SK-N-SH (cell line): ENCODE data around the gene RASSF3. TPM values are rescaled to one million over a fixed set of nuclear protein-coding genes. Genes with fewer than 3 reads are reported as not detected.
A peak's percentile ranks its signal among the peaks of the same experiment; 100 is the strongest.

ENCODE experiments used
- CTCF ChIA-PET: fragments of 300-600, 350-600 bp; formaldehyde crosslinking; extraction: SDS; loops from one replicate; lab custom pipeline; 2021; lab: Yijun Ruan, JAX
- POLR2A ChIA-PET: fragments of 350-600 bp; sonication (Branson Sonifier 250); formaldehyde crosslinking; extraction: SDS; loops from one replicate; lab custom pipeline; 2020; ENCODE audit warnings: antibody characterized with exemption, inconsistent platforms; lab: Yijun Ruan, JAX
- DNase-seq: peaks from one replicate; pipeline ENCODE4 v3.0.0; 2012
- H2AFZ ChIP-seq: fragments of 200-600 bp; sonication (generic); 2 replicates; pipeline ENCODE4 v1.8.1; 2016; ENCODE audit warnings: antibody characterized with exemption, mild to moderate bottlenecking, low read depth
- H3F3A ChIP-seq: fragments of 200-600 bp; sonication (generic); replicated peaks from 2 replicates; pipeline ENCODE3; 2016; ENCODE audit warnings: antibody characterized with exemption, mild to moderate bottlenecking; ENCODE audit not compliant: insufficient read depth
- H3K27ac ChIP-seq, 2 experiments: fragments of 200-500 bp in 1 of 2; fragments of 200-600 bp in 1 of 2; sonication (Bioruptor generic) in 1 of 2; sonication (generic), shearing (Covaris generic) in 1 of 2; 2 replicates each; pipeline versions ENCODE4 v1.5.1 to v1.6.1; 2014 to 2016; ENCODE audit warnings: low read depth in 2 of 2, inconsistent platforms in 1 of 2, low read length in 1 of 2, mild to moderate bottlenecking in 1 of 2, mixed read lengths in 1 of 2
- H3K27me3 ChIP-seq: fragments of 200-600 bp; sonication (generic), shearing (Covaris generic); 2 replicates; pipeline ENCODE4 v1.6.1; 2016; ENCODE audit warnings: mixed run types; ENCODE audit not compliant: insufficient read depth
- H3K36me3 ChIP-seq, 2 experiments: fragments of 200-500 bp in 1 of 2; fragments of 200-600 bp in 1 of 2; sonication (Bioruptor generic) in 1 of 2; sonication (generic) in 1 of 2; replicated peaks in 1 of 2; 2 replicates each; pipeline versions ENCODE3 to v1.5.1; 2014 to 2016; ENCODE audit warnings: low read length in 1 of 2, mild to moderate bottlenecking in 1 of 2; ENCODE audit not compliant: insufficient read depth in 2 of 2, control insufficient read depth in 1 of 2
- H3K4me1 ChIP-seq, 2 experiments: fragments of 200-500 bp in 1 of 2; fragments of 200-600 bp in 1 of 2; sonication (Bioruptor generic) in 1 of 2; sonication (generic), shearing (Covaris generic) in 1 of 2; 2 replicates each; pipeline versions ENCODE4 v1.5.1 to v1.6.1; 2014 to 2016; ENCODE audit warnings: low read depth in 1 of 2, low read length in 1 of 2, mixed run types in 1 of 2; ENCODE audit not compliant: insufficient read depth in 2 of 2, control insufficient read depth in 1 of 2
- H3K4me2 ChIP-seq: fragments of 200-600 bp; sonication (generic), shearing (Covaris generic); 2 replicates; pipeline ENCODE4 v1.6.1; 2017; ENCODE audit warnings: mixed run types
- H3K4me3 ChIP-seq, 2 experiments: fragments of 200-500 bp in 1 of 2; fragments of 200-600 bp in 1 of 2; sonication (Bioruptor generic) in 1 of 2; sonication (generic), shearing (Covaris generic) in 1 of 2; 2 replicates each; pipeline versions ENCODE4 v1.5.1 to v1.8.1; 2014 to 2016; ENCODE audit warnings: low read depth in 2 of 2, inconsistent platforms in 1 of 2, low read length in 1 of 2, mild to moderate bottlenecking in 1 of 2, mixed read lengths in 1 of 2, moderate library complexity in 1 of 2
- H3K79me2 ChIP-seq: fragments of 200-600 bp; sonication (generic); 2 replicates; pipeline ENCODE4 v1.8.1; 2017; ENCODE audit warnings: mild to moderate bottlenecking; ENCODE audit not compliant: insufficient read depth
- H3K9ac ChIP-seq: fragments of 200-600 bp; sonication (generic); 2 replicates; pipeline ENCODE4 v1.6.1; 2017; ENCODE audit warnings: mixed run types
- H3K9me2 ChIP-seq: fragments of 200-600 bp; sonication (generic); 2 replicates; pipeline ENCODE4 v1.6.1; 2017; ENCODE audit warnings: mixed run types
- H3K9me3 ChIP-seq: fragments of 200-600 bp; sonication (generic); 2 replicates; pipeline ENCODE4 v1.6.1; 2017; ENCODE audit warnings: mixed run types, mild to moderate bottlenecking, moderate library complexity
- H4K20me1 ChIP-seq: fragments of 200-600 bp; sonication (generic); 2 replicates; pipeline ENCODE4 v1.6.1; 2017; ENCODE audit warnings: mild to moderate bottlenecking, mixed run types; ENCODE audit not compliant: insufficient read depth
- CHD2 ChIP-seq: fragments of 150-350 bp; IDR thresholded peaks from 2 replicates; pipeline ENCODE4 v1.6.1; 2018; ENCODE audit warnings: low read length; ENCODE audit not compliant: partially characterized antibody
- EP300 ChIP-seq, 2 experiments: IDR thresholded peaks; 2 replicates each; pipeline versions ENCODE4 v1.4.0 to v1.6.1; 2012; ENCODE audit warnings: borderline replicate concordance in 1 of 2, low read depth in 1 of 2, low read length in 1 of 2
- FOXJ3 ChIP-seq: sonication (generic); formaldehyde crosslinking; IDR thresholded peaks from 2 replicates; pipeline ENCODE4 v1.5.1; 2020; ENCODE audit warnings: mild to moderate bottlenecking, missing genetic modification reagents
- FOXM1 ChIP-seq: IDR thresholded peaks from 2 replicates; pipeline ENCODE4 v1.4.0; 2012; ENCODE audit warnings: low read depth, mild to moderate bottlenecking
- GATA2 ChIP-seq: sonication (generic); formaldehyde crosslinking; IDR thresholded peaks from 2 replicates; pipeline ENCODE4 v1.5.0; 2020; ENCODE audit warnings: mild to moderate bottlenecking, missing genetic modification reagents
- MEF2A ChIP-seq: IDR thresholded peaks from 2 replicates; pipeline ENCODE4 v1.4.0; 2012; ENCODE audit warnings: low read depth, borderline replicate concordance
- MXI1 ChIP-seq: IDR thresholded peaks from 2 replicates; pipeline ENCODE4 v1.6.1; 2012; ENCODE audit warnings: mild to moderate bottlenecking, low read depth, low read length, improper control_type of control experiment
- NFIC ChIP-seq: IDR thresholded peaks from 2 replicates; pipeline ENCODE4 v1.4.0; 2012; ENCODE audit warnings: borderline replicate concordance
- PBX3 ChIP-seq: IDR thresholded peaks from 2 replicates; pipeline ENCODE4; 2012
- POLR2AphosphoS5 ChIP-seq: IDR thresholded peaks from 2 replicates; pipeline ENCODE4 v1.6.1; 2012; ENCODE audit warnings: low read depth, low read length
- RAD21 ChIP-seq: IDR thresholded peaks from 2 replicates; pipeline ENCODE4 v1.6.1; 2012; ENCODE audit warnings: mild to moderate bottlenecking, low read length
- RCOR1 ChIP-seq: fragments of 150-350 bp; IDR thresholded peaks from 2 replicates; pipeline ENCODE4 v1.6.1; 2017; ENCODE audit warnings: antibody characterized with exemption, low read length
- REST ChIP-seq: IDR thresholded peaks from 2 replicates; pipeline ENCODE4 v1.6.1; 2012; ENCODE audit warnings: mild to moderate bottlenecking, low read depth, low read length, moderate library complexity
- RFX5 ChIP-seq: IDR thresholded peaks from 2 replicates; pipeline ENCODE4 v1.6.1; 2012; ENCODE audit warnings: mild to moderate bottlenecking, improper control_type of control experiment, low read length
- TCF12 ChIP-seq: IDR thresholded peaks from 2 replicates; pipeline ENCODE4 v1.4.0; 2012
- TEAD4 ChIP-seq: IDR thresholded peaks from 2 replicates; pipeline ENCODE4 v1.4.0; 2012; ENCODE audit warnings: mild to moderate bottlenecking, borderline replicate concordance; ENCODE audit not compliant: insufficient read depth
- YY1 ChIP-seq: IDR thresholded peaks from 2 replicates; pipeline ENCODE4 v1.4.0; 2012; ENCODE audit warnings: low read depth, mild to moderate bottlenecking
- ZBTB33 ChIP-seq: IDR thresholded peaks from 2 replicates; pipeline ENCODE4 v1.4.0; 2012; ENCODE audit warnings: low read depth, borderline replicate concordance
- WGBS: methylation state at CpG from one replicate; pipeline ENCODE4 v1.1.6; 2017; ENCODE audit warnings: low lambda C conversion rate; 5-methylcytosine and 5-hydroxymethylcytosine counted together
- polyA plus RNA-seq, 3 experiments: library from polyadenylated mRNA; depleted of rRNA; stranded (reverse); fragments of >200 nt; gene quantifications; 2 replicates each; pipeline ENCODE4 v1.2.3, GENCODE V29; 2012

RASSF3 gene
- polyA plus RNA-seq, 1 of the 3 experiments (the other 2 are of a cell fraction), result 11.1 TPM

DNA sequence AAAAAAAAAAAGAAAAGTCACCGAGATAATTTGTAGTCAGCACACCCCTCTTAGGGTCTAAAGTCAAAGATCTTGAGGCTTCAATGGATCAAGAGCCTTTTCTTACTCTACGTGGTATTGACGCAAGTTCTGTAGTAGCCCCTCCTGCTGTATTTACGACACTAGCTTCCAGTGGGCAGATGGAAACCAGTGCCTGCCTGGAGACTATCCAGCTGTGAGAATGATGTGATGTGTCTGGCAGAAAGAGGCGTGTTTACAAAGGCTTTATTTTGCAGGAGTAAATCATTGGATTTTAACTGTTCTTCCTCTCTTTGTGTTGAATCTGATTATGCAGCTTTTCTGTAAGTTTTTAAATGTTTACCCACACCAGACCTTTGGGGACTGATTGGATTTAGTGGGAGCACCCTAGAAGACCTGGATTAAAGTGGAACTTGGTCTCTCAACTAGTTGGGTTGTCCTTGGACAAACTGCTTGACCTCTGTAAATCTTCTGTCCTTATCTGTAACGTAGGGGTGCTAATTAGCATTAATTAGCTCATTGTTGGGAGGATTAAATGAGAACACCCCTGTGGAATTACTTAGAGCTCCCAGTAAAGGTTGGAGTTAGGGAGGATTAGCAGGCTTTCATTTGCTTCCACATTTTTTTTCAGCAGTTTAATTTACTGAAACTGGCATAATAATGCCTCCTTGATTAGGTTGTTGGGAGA lies 72.4 kb downstream of the RASSF3 start:
- DNase-seq, result peak; percentile 80
- no peak overlapping the region for H3K4me3 ChIP-seq
- no peaks in the 10 kb centered on the region for H3K9me2 ChIP-seq
- H3K4me1 ChIP-seq, result peaks cover 21 to 25% of the 10 kb centered on the region in 2 experiments
- peaks cover 48% of the 10 kb centered on the region; the same call in 1 of the 2 replicates for H3K79me2 ChIP-seq
- peak overlapping the region in 1 of 2 experiments; percentile 91; a peak in 2 of 4 replicates for H3K27ac ChIP-seq
- no peaks in the 10 kb centered on the region for H3K27me3 ChIP-seq
- ChIA-PET CTCF (interaction anchor here (0.7 to 3.7 kb wide), 9 partner anchors 8 to 133 kb away, joined by 3 to 28 read pairs (median 3); partner anchors contain the start of gene RASSF3), POLR2A (interaction anchor here (0.5 to 1.2 kb wide), 3 partner anchors 14 to 173 kb away, joined by 3 to 5 read pairs (median 3); partner anchors contain the start of gene RASSF3)
- no peak overlapping the region for H2AFZ ChIP-seq
- 59% methylated on average over 6 of the region's 6 CpGs for WGBS
- no peak overlapping the region for H3K9ac ChIP-seq
- no peak for TF ChIP-seq FOXM1
- TF ChIP-seq MXI1, result peak; percentile 76
- no peak for TF ChIP-seq ZBTB33
- peak; percentile 72 for TF ChIP-seq CHD2
- no peak for TF ChIP-seq MEF2A
- TF ChIP-seq YY1, result no peak
- TF ChIP-seq PBX3, result peak; percentile 61
- no peak for TF ChIP-seq TEAD4
- TF ChIP-seq POLR2AphosphoS5, result peak; percentile 33; the same call in 1 of the 2 replicates
- TF ChIP-seq GATA2 (CRISPR knock-in tag), result peak; percentile 13; the same call in 1 of the 2 replicates
- peak; percentile 76 for TF ChIP-seq TCF12
- TF ChIP-seq RFX5, result peak; percentile 44; the same call in 1 of the 2 replicates
- TF ChIP-seq FOXJ3 (CRISPR knock-in tag), result 0 out of 2 replicates have a peak, but pooled peaks have one; percentile 36
- no peak for TF ChIP-seq REST
- TF ChIP-seq EP300 (IDR thresholded peaks at IDR 0.05; ENCODE audit: borderline replicate concordance in 1 of 2, low read depth in 1 of 2, low read length in 1 of 2), result peak in 1 of 2 experiments; percentile 77; a peak in 2 of 4 replicates
- TF ChIP-seq RAD21, result peak; percentile 18; the same call in 1 of the 2 replicates
- peak; percentile 51; the same call in 1 of the 2 replicates for TF ChIP-seq RCOR1
- TF ChIP-seq NFIC, result no peak
- H3K4me2 ChIP-seq, result no peak overlapping the region
- peaks cover 24% of the 10 kb centered on the region for H3F3A ChIP-seq
- H3K36me3 ChIP-seq, result peaks cover 5 to 20% of the 10 kb centered on the region in 2 experiments
- H3K9me3 ChIP-seq, result no peaks in the 10 kb centered on the region
- H4K20me1 ChIP-seq, result no peaks in the 10 kb centered on the region
